Uterus (tissue), 2 donors: ENCODE data around the gene C17orf100.
"Not testable (repeated sequence)": the region's sequence is repeated elsewhere in the genome, so short reads cannot be mapped to it uniquely, and the experiment has no call there.

Source experiments
- POLR2A ChIP-seq, 2 donors: fragments of 450-650 bp; IDR thresholded peaks; one replicate each; pipeline ENCODE4 v1.6.1; 2016; ENCODE audit warnings: antibody characterized with exemption in 2 of 2, mild to moderate bottlenecking in 1 of 2, moderate library complexity in 1 of 2
- TF ChIP-seq, protein P1 (sequence below), 4 experiments: fragments of 200-600 bp in 2 of 4; fragments of 450-650 bp in 2 of 4; sonication (generic) in 2 of 4; IDR thresholded peaks; one replicate each; pipeline ENCODE4 v1.5.1; 2016 to 2019; ENCODE audit warnings: antibody characterized with exemption in 4 of 4, mild to moderate bottlenecking in 2 of 4, moderate library complexity in 1 of 4

DNA sequence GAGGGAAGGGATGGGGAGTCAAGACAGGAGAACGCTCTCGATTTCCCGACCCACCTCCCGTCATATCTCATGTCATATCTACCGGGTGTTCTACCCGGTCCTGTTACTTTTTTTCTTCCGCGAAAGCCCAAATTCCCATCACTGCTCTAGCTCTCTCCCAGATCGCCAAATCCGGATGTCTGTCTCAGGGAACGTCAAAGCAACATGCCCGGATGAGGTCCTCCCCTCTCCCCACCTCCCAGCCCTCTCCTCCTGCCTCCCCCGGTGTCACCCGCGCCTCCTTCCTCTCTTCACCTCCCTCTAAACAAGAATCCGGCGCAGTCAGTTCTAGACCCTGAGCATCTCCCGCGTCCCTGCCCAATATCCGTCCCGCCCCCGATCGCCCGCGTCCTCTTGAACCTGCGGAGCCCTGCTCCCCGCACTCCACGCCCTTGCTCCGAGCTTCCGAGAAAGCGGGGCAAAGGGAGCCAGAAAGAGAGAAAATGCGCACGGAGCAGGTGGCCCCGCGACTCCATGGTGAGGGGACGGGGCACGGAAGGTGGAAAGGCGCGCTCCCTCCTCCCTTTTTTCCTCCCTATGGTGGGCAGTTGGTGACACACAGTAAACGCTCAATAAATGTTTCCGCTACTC lies 4.3 kb downstream of the C17orf100 start:
- TF ChIP-seq, protein P1, sequence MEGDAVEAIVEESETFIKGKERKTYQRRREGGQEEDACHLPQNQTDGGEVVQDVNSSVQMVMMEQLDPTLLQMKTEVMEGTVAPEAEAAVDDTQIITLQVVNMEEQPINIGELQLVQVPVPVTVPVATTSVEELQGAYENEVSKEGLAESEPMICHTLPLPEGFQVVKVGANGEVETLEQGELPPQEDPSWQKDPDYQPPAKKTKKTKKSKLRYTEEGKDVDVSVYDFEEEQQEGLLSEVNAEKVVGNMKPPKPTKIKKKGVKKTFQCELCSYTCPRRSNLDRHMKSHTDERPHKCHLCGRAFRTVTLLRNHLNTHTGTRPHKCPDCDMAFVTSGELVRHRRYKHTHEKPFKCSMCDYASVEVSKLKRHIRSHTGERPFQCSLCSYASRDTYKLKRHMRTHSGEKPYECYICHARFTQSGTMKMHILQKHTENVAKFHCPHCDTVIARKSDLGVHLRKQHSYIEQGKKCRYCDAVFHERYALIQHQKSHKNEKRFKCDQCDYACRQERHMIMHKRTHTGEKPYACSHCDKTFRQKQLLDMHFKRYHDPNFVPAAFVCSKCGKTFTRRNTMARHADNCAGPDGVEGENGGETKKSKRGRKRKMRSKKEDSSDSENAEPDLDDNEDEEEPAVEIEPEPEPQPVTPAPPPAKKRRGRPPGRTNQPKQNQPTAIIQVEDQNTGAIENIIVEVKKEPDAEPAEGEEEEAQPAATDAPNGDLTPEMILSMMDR (IDR thresholded peaks at IDR 0.05), result not testable (repeated sequence)
- not testable (repeated sequence) for TF ChIP-seq POLR2A (IDR thresholded peaks at IDR 0.05)
